GM12865 (cell line): Measurements from ENCODE around the gene HDHD5.

Source experiments
- DNase-seq: peaks from one replicate; pipeline ENCODE4 v3.0.0; 2010; ENCODE audit warnings: low read depth
- H3K4me3 ChIP-seq: 2 replicates; pipeline ENCODE4 v1.5.1; 2011; ENCODE audit warnings: mild to moderate bottlenecking, low read depth, low read length, control low read depth
- CTCF ChIP-seq: IDR thresholded peaks from 2 replicates; pipeline ENCODE4 v1.5.1; 2011; ENCODE audit warnings: low read length, control low read depth, low read depth, inconsistent platforms; ENCODE audit not compliant: insufficient read depth; ENCODE audit errors: missing control alignments

The HDHD5 gene

DNA sequence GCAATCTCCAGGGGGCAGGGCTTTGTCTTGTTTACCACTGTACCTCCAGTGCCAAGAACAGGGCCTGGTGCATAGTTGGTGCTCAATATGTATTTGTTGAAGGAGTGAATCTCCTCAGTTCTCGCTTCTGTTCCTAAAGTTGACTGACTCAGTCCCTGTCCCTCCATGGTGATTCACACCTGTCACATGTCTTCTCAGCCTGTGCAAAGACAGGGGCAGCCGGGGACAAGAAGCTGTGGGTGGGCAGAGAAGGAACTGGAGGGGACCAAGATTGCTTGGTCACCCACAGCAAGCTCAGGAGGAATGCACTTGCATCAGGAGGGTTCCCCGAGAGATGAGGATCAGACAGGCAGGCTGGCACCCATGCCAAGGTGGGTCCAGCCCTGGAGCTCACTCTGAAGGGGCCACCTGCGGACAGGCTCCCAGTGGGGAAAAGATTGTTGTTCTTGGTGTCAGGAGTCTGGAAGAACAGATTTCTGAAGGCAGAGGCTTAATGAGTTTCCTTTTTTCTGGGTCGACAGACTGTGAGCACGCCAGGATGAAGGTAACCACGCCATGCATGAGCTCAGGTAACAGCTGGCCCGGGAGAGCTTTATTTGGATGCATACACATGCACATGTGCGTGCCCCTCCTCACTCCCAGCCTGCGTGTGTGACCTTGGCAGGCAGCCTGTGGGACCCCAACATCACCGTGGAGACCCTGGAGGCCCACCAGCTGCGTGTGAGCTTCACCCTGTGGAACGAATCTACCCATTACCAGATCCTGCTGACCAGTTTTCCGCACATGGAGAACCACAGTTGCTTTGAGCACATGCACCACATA, 57.4 kb downstream of the HDHD5 start:
- H3K4me3 ChIP-seq = no peak overlapping the region
- no peak for DNase-seq
- TF ChIP-seq CTCF = no peak

- no peak for DNase-seq
- no peak for TF ChIP-seq CTCF
- H3K4me3 ChIP-seq = no peak overlapping the region
Measured at GRCh38 chr22:17100621-17101020, 58.5 kb downstream of the HDHD5 start.

DNA sequence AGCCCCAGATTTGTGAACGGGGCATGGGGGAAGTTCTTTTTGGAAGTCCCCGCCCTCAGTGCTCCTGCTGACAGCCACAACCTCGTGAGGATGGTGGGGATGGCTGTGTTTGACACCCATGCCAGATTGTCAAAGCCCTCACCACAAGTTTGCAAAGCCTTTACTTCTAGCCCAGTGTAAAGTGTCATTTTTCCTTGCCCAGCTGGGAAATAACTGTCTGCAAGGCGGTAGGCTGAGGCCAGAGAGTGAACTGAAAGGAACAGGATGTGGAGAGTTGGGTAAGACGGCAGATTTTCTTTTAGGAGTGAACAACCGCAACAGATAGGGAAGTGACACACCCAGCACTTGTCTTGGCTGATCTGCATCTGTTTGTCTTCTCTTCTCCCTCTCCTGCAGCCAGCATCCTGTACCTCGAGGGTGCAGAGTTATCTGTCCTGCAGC, 60.7 kb downstream of the HDHD5 start:
- TF ChIP-seq CTCF = no peak
- DNase-seq = peak; percentile 28

DNA sequence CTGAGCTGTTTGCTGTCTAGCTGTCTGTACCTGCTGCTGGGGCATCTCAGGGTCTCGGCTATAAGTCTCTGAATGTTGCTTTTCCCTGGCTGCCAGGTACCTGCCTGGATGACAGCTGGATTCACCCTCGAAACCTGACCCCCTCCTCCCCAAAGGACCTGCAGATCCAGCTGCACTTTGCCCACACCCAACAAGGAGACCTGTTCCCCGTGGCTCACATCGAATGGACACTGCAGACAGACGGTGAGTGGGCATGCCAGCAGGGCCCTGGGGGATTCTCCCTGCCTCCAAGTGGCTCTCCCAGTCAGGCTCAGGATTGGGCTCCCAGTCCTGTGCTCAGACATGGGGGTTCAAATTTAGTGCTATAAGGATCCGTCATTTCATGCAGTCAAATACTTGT, 61.4 kb downstream of the HDHD5 start:
- H3K4me3 ChIP-seq = no peak overlapping the region

More for the DNA sequence above, 60.7 kb downstream of the HDHD5 start:
- no peak overlapping the region for H3K4me3 ChIP-seq

DNA sequence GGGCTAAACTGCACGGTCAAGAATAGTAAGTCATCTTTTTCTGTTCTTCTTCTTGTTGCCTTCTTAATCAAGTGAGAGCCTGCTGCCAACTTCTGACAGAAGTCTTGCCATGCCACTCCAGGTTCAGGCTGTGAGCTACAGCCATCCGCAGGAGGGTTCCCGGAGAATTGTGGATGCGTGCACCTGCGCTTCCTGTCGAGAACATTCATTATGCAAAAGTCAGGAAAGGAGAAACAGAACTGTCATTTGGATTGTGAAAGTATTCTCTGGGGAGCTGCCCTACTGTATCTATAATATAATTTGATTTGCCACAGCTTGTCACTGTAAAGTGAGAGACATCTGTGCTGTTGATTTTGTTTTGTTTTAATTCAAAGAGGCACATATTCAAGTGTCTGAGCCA, 62.0 kb downstream of the HDHD5 start:
- no peak for DNase-seq
- TF ChIP-seq CTCF = no peak

More for the DNA sequence above, 61.4 kb downstream of the HDHD5 start:
- no peak for DNase-seq
- no peak for TF ChIP-seq CTCF

DNA sequence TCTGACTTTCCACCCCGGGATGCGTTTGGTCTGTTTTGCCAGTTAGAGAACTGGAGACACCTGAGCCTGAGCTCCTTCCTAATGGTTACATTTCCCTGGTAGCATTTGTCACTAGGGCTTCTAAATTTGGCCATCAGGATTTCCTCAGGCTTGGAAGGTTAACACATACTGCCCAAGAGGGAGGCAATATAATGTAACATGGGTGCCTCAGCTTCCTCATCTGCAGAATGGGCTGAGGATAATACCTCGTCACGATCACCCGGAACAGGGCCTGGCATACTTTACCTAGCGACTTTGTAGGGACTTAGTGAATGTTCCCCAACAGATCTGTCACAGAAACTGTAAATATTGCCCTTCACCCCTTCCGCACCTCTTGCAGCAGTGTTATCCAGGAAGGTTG, 63.0 kb downstream of the HDHD5 start:
- no peak for TF ChIP-seq CTCF
- DNase-seq = no peak
- H3K4me3 ChIP-seq = no peak overlapping the region

More for the DNA sequence above, 62.0 kb downstream of the HDHD5 start:
- no peak overlapping the region for H3K4me3 ChIP-seq

GRCh38 chr22:17095538-17095937, 63.5 kb downstream of the HDHD5 start:
- no peak for TF ChIP-seq CTCF
- H3K4me3 ChIP-seq = no peak overlapping the region
- DNase-seq = no peak
